SU-DHL-6 (cell line): ENCODE data around the gene MEF2C.

Experiments
- H2AFZ ChIP-seq: fragments of 200-600 bp; sonication (generic); 2 replicates; pipeline ENCODE4 v1.6.1; 2014; ENCODE audit warnings: low read depth, mild to moderate bottlenecking, moderate library complexity, mixed read lengths, antibody characterized with exemption, low read length; ENCODE audit not compliant: severe bottlenecking
- H3F3A ChIP-seq: fragments of 200-600 bp; shearing (Covaris generic); 2 replicates; pipeline ENCODE4 v1.6.0; 2016; ENCODE audit warnings: antibody characterized with exemption, mild to moderate bottlenecking; ENCODE audit not compliant: insufficient read depth
- H3K27ac ChIP-seq: fragments of 200-600 bp; sonication (generic); 2 replicates; pipeline ENCODE4 v1.5.1; 2016; ENCODE audit warnings: low read depth, mild to moderate bottlenecking, low read length, moderate library complexity, mixed read lengths
- H3K27me3 ChIP-seq: fragments of 200-600 bp; sonication (generic), shearing (Covaris generic); 2 replicates; pipeline ENCODE4 v1.6.0; 2014; ENCODE audit warnings: mild to moderate bottlenecking, low read length
- H3K36me3 ChIP-seq: fragments of 200-600 bp; sonication (generic); 2 replicates; pipeline ENCODE4 v1.6.1; 2014; ENCODE audit warnings: mild to moderate bottlenecking, low read length, mixed read lengths
- H3K4me2 ChIP-seq: fragments of 300-600, 200-600 bp; shearing (Covaris generic), sonication (generic); 2 replicates; pipeline ENCODE4 v1.6.0; 2014; ENCODE audit warnings: low read length, low read depth, mild to moderate bottlenecking; ENCODE audit not compliant: poor library complexity, severe bottlenecking
- H3K4me3 ChIP-seq: fragments of 200-600 bp; sonication (generic); 2 replicates; pipeline ENCODE4 v1.5.1; 2014; ENCODE audit warnings: antibody characterized with exemption, low read length, mild to moderate bottlenecking, mixed read lengths; ENCODE audit not compliant: insufficient read depth, poor library complexity, severe bottlenecking
- H3K79me2 ChIP-seq: fragments of 200-600 bp; sonication (generic); 2 replicates; pipeline ENCODE4 v1.6.1; 2014; ENCODE audit warnings: mild to moderate bottlenecking, low read length, moderate library complexity; ENCODE audit not compliant: insufficient read depth
- H3K9ac ChIP-seq: fragments of 200-600 bp; sonication (generic); 2 replicates; pipeline ENCODE4 v1.7.0; 2014; ENCODE audit warnings: mild to moderate bottlenecking, low read length
- H3K9me2 ChIP-seq: fragments of 200-600 bp; sonication (generic); replicated peaks from 2 replicates; pipeline ENCODE4 v1.6.1; 2014; ENCODE audit warnings: low read length; ENCODE audit not compliant: insufficient read depth
- H3K9me3 ChIP-seq: fragments of 200-600 bp; sonication (generic); 2 replicates; pipeline ENCODE4 v1.6.1; 2014; ENCODE audit warnings: low read length, mixed read lengths; ENCODE audit not compliant: insufficient read depth
- H4K20me1 ChIP-seq: fragments of 200-600 bp; sonication (generic); 2 replicates; pipeline ENCODE4 v1.6.1; 2014; ENCODE audit warnings: low read depth, mild to moderate bottlenecking, antibody characterized with exemption, low read length, moderate library complexity, mixed read lengths
- EZH2phosphoT487 ChIP-seq: fragments of 200-600 bp; sonication (generic), shearing (Covaris generic); conservative IDR thresholded peaks from 2 replicates; pipeline ENCODE4 v1.6.1; 2018; ENCODE audit warnings: mild to moderate bottlenecking, antibody characterized with exemption, low read length, moderate library complexity, mixed read lengths
- TF ChIP-seq, protein P1 (sequence below): fragments of 200-600 bp; sonication (generic); IDR thresholded peaks from one replicate; pipeline ENCODE4 v1.5.1; 2017; ENCODE audit warnings: antibody characterized with exemption, mild to moderate bottlenecking, low read length, moderate library complexity; ENCODE audit not compliant: insufficient read depth, poor library complexity, severe bottlenecking

The MEF2C gene

DNA sequence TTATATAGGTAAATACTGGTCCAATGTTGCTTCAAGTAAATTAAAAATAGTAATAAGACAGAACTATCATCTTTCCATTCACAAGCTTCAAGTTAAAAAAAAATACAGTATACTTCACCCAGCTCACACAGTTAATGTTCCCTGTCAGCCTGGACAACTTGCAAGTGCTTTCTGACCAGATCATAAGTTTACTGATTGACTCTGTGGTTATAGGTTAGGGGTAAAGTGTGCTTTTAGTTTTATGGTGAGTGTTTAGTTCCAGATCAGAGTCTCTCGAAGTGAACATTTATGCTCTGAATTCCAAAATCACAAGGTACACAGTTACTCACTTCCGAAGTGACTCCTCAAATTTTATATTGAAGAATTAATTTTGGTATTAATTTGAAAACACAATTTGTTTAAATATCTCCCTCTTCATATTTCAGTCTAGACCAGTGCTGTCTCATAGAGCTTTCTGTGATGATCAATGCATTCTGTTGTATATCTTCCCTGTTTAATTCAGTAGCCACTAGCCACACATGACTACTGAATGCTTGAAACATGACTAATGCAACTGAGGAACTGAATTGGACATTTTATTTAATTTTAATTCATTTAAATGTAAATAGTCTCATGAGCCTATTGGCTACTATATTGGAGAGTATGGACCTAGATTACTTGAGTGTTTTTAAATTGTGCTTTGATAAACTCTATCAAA lies 90.7 kb downstream of the MEF2C start:
- Histone ChIP-seq H3K4me3 (no peak overlapping the region), H3K9me3 (no peaks in the 10 kb centered on the region), H3F3A (no peaks in the 10 kb centered on the region), H3K27ac (no peak overlapping the region), H3K27me3 (no peaks in the 10 kb centered on the region), H3K36me3 (no peaks in the 10 kb centered on the region), H3K9ac (no peak overlapping the region), H3K79me2 (no peaks in the 10 kb centered on the region), H3K9me2 (no peaks in the 10 kb centered on the region), H3K4me2 (no peak overlapping the region), H4K20me1 (no peaks in the 10 kb centered on the region), H2AFZ (no peak overlapping the region)
- TF ChIP-seq EZH2phosphoT487, result no peak
- TF ChIP-seq, protein P1, sequence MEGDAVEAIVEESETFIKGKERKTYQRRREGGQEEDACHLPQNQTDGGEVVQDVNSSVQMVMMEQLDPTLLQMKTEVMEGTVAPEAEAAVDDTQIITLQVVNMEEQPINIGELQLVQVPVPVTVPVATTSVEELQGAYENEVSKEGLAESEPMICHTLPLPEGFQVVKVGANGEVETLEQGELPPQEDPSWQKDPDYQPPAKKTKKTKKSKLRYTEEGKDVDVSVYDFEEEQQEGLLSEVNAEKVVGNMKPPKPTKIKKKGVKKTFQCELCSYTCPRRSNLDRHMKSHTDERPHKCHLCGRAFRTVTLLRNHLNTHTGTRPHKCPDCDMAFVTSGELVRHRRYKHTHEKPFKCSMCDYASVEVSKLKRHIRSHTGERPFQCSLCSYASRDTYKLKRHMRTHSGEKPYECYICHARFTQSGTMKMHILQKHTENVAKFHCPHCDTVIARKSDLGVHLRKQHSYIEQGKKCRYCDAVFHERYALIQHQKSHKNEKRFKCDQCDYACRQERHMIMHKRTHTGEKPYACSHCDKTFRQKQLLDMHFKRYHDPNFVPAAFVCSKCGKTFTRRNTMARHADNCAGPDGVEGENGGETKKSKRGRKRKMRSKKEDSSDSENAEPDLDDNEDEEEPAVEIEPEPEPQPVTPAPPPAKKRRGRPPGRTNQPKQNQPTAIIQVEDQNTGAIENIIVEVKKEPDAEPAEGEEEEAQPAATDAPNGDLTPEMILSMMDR, result no peak

- H3K79me2 ChIP-seq, result no peaks in the 10 kb centered on the region
- H3K27me3 ChIP-seq, result no peaks in the 10 kb centered on the region
- no peaks in the 10 kb centered on the region for H3K36me3 ChIP-seq
- H3K9ac ChIP-seq, result no peak overlapping the region
- no peak overlapping the region for H3K4me3 ChIP-seq
- no peak overlapping the region for H3K4me2 ChIP-seq
- no peak for TF ChIP-seq EZH2phosphoT487
- TF ChIP-seq, protein P1, result no peak
- no peaks in the 10 kb centered on the region for H4K20me1 ChIP-seq
- H2AFZ ChIP-seq, result no peak overlapping the region
- H3K9me2 ChIP-seq, result no peaks in the 10 kb centered on the region
- H3K9me3 ChIP-seq, result no peaks in the 10 kb centered on the region
- H3K27ac ChIP-seq, result no peak overlapping the region
- H3F3A ChIP-seq, result no peaks in the 10 kb centered on the region
These were observed 95.1 kb downstream of the MEF2C start for GRCh38 chr5:88787856-88788255.

GRCh38 chr5:88786789-88787188 lies 96.2 kb downstream of the MEF2C start:
- no peak for TF ChIP-seq EZH2phosphoT487
- TF ChIP-seq, protein P1, result no peak
- Histone ChIP-seq H3K4me3 (no peak overlapping the region), H3K27me3 (no peaks in the 10 kb centered on the region), H3K79me2 (no peaks in the 10 kb centered on the region), H3K9me3 (no peaks in the 10 kb centered on the region), H3F3A (no peaks in the 10 kb centered on the region), H2AFZ (no peak overlapping the region), H3K9ac (no peak overlapping the region), H3K9me2 (no peaks in the 10 kb centered on the region), H3K36me3 (no peaks in the 10 kb centered on the region), H3K27ac (no peak overlapping the region), H4K20me1 (no peaks in the 10 kb centered on the region), H3K4me2 (no peak overlapping the region)
